Measurements from ENCODE around the gene GPR84.

The GPR84 gene
- total RNA-seq = 0 to 0.18 (median 0.11) reads per million in 4 experiments

- no peak for DNase-seq
Observed at GRCh38 chr12:54364413-54364812, at the start of gene GPR84. Gene GPR84, minus strand, starts transcription at chr12:54364486. Its CDS starts 635 bp downstream, at chr12:54363851.

- peak; percentile 72 for DNase-seq
Observed at GRCh38 chr12:54413284-54414190, 49.3 kb upstream of the GPR84 start.

GRCh38 chr12:54412786-54413185 lies 48.5 kb upstream of the GPR84 start:
- DNase-seq = no peak

- no peak for DNase-seq
Observed at GRCh38 chr12:54412348-54412747, 48.1 kb upstream of the GPR84 start.

GRCh38 chr12:54411391-54412241 lies 47.3 kb upstream of the GPR84 start:
- DNase-seq = peak; percentile 19

GRCh38 chr12:54409267-54409666 lies 45.0 kb upstream of the GPR84 start:
- no peak for DNase-seq

GRCh38 chr12:54407183-54407905 lies 43.1 kb upstream of the GPR84 start:
- no peak for DNase-seq

GRCh38 chr12:54405573-54405972 lies 41.3 kb upstream of the GPR84 start:
- no peak for DNase-seq

- no peak for DNase-seq
Observed at GRCh38 chr12:54405106-54405505, 40.8 kb upstream of the GPR84 start.

GRCh38 chr12:54404061-54405004 lies 40.0 kb upstream of the GPR84 start:
- DNase-seq = peak; percentile 62

- DNase-seq = no peak
Observed at GRCh38 chr12:54401119-54401518, 36.8 kb upstream of the GPR84 start.

- peak; percentile 83 for DNase-seq
Observed at GRCh38 chr12:54398995-54399793, 34.9 kb upstream of the GPR84 start.

GRCh38 chr12:54398218-54398617 lies 33.9 kb upstream of the GPR84 start:
- DNase-seq = no peak

- no peak for DNase-seq
Observed at GRCh38 chr12:54397157-54397556, 32.9 kb upstream of the GPR84 start.

- DNase-seq = no peak
Observed at GRCh38 chr12:54395545-54395944, 31.3 kb upstream of the GPR84 start.

- no peak for DNase-seq
Observed at GRCh38 chr12:54394986-54395385, 30.7 kb upstream of the GPR84 start.

- DNase-seq = peak; percentile 16
Observed at GRCh38 chr12:54394281-54394719, 30.0 kb upstream of the GPR84 start.

GRCh38 chr12:54393743-54394142 lies 29.5 kb upstream of the GPR84 start:
- no peak for DNase-seq

GRCh38 chr12:54393207-54393609 lies 28.9 kb upstream of the GPR84 start:
- no peak for DNase-seq

GRCh38 chr12:54392485-54393206 lies 28.4 kb upstream of the GPR84 start:
- DNase-seq = no peak
